22Rv1 (cell line): Measurements from ENCODE around the gene DUSP15.

Experiments used
- ZFX ChIP-seq: fragments of 450-650 bp; IDR thresholded peaks from 2 replicates; pipeline ENCODE4 v1.6.1; 2017; ENCODE audit warnings: antibody characterized with exemption, borderline replicate concordance
- TF ChIP-seq, protein P1 (sequence below): fragments of 450-650 bp; IDR thresholded peaks from 2 replicates; pipeline ENCODE4 v1.5.1; 2017; ENCODE audit warnings: mild to moderate bottlenecking

DNA sequence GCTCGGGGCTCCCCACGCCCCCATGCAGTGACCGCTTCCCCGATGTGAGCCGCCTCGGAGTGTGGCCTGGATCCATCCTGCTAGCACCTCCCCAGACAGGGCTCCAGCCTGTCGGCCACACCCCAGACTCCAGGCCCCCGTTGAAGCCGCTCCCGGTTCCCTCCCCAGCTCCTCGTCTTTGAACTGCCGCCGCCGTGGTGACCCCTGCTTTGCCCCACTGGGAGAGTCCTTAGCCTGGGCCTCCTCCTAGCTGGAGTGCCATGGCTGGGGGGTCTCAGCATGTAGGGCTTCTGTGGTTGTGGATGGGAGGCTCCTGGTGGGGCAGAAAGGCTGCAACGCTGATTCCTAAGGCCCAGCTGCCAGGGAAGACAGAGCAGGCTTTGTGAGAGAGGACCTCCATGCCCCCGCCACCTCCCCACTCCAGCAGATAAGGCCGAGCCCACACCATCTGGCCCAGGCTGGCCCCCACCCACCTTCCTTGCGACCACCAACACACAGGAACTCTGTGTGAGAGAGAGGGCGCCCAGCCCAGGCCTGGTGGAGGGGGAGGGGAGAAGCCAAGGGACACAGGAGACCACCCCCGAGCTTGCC lies 36.3 kb downstream of the DUSP15 start:
- TF ChIP-seq, protein P1, sequence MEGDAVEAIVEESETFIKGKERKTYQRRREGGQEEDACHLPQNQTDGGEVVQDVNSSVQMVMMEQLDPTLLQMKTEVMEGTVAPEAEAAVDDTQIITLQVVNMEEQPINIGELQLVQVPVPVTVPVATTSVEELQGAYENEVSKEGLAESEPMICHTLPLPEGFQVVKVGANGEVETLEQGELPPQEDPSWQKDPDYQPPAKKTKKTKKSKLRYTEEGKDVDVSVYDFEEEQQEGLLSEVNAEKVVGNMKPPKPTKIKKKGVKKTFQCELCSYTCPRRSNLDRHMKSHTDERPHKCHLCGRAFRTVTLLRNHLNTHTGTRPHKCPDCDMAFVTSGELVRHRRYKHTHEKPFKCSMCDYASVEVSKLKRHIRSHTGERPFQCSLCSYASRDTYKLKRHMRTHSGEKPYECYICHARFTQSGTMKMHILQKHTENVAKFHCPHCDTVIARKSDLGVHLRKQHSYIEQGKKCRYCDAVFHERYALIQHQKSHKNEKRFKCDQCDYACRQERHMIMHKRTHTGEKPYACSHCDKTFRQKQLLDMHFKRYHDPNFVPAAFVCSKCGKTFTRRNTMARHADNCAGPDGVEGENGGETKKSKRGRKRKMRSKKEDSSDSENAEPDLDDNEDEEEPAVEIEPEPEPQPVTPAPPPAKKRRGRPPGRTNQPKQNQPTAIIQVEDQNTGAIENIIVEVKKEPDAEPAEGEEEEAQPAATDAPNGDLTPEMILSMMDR, result no peak
- no peak for TF ChIP-seq ZFX
